ENCODE data around the gene LRRK1.

The LRRK1 gene

DNA sequence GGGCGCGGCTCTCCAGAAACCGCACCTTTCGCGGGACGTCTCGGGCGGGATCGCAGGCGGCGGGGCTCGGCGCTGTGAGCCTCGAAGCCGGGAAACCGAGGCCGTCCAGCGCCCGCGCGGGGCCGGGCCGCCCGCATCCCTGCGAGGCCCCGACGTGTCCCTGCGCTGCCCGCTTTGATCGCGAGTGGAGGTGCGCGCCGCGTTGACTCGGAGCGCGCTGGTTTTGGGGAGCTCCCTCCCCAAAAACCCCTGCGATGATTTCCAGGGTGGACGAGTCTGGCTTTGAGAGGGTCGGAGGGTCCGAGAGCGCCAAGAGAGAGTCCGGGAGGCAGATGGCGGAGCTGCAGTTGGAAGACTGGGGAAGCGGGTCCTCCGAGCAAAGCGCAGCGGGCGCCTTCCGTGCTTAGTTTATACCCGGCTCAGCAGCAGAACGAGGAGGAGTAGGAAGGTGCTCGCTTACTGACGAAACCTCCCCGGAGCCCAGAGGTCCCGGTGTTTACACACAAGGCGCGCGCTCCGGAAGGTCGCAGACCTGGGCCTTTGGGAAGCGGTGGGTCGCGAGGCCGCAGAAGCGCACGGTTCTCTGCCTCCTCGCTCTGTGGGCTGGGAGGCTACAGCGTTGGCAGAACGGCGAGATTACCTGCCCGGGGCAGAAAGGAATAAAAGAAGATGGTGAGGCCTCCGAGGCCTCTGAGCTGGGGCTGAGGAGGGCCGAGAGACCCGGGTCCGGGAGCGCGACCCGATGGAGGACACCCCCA is 38.8 kb upstream of the LRRK1 start:
- TF ChIP-seq POLR2A (IDR thresholded peaks at IDR 0.05; ENCODE audit: low read depth, low read length) (no peak), TAF1 (IDR thresholded peaks at IDR 0.05; ENCODE audit: borderline replicate concordance, low read depth, low read length) (no peak), POLR2AphosphoS5 (IDR thresholded peaks at IDR 0.05; ENCODE audit: low read depth, low read length) (no peak)
- FAIRE-seq (no peak), DNase-seq (ENCODE audit: insufficient read length) (no peak)

DNA sequence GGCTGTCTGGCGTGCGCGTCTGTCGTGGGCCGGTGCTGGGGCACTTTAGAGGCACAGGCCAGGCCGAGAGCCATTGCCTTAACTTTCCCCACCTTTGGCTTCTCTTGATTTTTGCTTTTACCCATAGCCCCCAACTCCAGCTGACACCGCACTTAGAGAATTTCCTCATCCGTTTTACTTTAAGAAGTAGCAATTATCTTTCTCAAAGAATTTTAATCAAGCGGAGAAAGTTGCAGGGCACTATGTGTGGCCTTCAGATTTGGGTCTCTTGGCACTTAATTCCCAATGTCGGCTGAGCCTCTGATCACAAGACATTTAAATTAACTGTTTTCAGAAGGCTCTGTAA is 38.3 kb upstream of the LRRK1 start:
- FAIRE-seq (no peak), DNase-seq (ENCODE audit: insufficient read length) (no peak)
- TF ChIP-seq POLR2A (IDR thresholded peaks at IDR 0.05; ENCODE audit: low read depth, low read length) (no peak), TAF1 (IDR thresholded peaks at IDR 0.05; ENCODE audit: borderline replicate concordance, low read depth, low read length) (no peak), POLR2AphosphoS5 (IDR thresholded peaks at IDR 0.05; ENCODE audit: low read depth, low read length) (no peak)

DNA sequence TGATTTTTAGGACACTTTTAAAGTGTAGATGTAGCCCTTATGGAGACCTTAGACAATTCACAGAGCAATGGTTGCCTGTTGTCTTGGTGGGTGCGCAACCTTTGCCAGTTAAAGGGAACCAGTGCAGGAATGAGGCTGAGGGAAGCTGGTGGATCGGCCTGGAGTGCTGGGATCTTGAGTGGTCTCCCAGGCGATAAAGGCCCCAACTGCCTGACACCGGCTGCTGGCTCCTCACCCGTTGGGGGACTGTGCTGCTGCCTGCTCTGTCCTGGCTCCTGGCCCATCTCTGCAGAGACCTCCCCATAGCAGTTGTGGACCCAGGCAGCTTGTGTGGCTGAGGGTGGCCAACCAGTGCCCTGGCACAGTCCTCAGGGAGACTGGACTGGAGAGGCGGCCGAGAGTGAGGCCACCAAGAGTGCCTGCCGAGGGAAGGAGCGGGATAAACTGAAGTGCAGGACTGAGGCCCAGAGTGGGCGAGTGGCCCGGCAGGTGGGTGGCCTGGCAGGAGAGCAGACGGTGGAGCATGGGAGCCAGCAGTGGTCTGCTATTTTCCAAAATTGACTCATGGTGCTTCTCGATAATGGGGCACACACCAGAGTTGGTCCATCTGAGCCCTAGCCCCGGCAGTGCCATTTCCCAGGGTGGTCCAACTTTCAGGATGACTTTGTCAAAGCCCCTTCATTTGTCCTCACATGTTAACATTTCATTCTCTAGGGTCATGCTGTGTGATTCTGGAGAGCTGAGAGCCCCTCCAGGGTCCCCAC is 37.4 kb upstream of the LRRK1 start:
- TF ChIP-seq POLR2AphosphoS5 (IDR thresholded peaks at IDR 0.05; ENCODE audit: low read depth, low read length) (no peak), POLR2A (IDR thresholded peaks at IDR 0.05; ENCODE audit: low read depth, low read length) (no peak), TAF1 (IDR thresholded peaks at IDR 0.05; ENCODE audit: borderline replicate concordance, low read depth, low read length) (no peak)
- FAIRE-seq: no peak
- DNase-seq (ENCODE audit: insufficient read length): no peak

DNA sequence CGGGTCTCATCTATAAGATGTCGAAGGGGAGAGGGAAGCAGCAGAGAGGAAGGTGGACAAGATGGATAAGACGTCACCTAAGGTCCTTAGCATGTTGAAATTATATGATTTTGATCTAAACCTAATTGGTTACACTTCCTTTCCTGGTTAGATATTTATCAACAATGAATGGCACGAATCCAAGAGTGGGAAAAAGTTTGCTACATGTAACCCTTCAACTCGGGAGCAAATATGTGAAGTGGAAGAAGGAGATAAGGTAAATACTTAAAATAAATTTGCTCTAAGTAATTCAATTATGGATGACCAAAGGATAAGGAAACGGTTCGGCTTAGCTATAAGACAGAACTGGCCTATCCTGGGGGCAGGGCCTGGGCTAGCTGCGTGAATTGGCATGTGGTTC is 34.0 kb upstream of the LRRK1 start:
- FAIRE-seq: no peak
- no peak for DNase-seq (ENCODE audit: insufficient read length)
- TF ChIP-seq POLR2A (IDR thresholded peaks at IDR 0.05; ENCODE audit: low read depth, low read length) (no peak), TAF1 (IDR thresholded peaks at IDR 0.05; ENCODE audit: borderline replicate concordance, low read depth, low read length) (no peak), POLR2AphosphoS5 (IDR thresholded peaks at IDR 0.05; ENCODE audit: low read depth, low read length) (no peak)

DNA sequence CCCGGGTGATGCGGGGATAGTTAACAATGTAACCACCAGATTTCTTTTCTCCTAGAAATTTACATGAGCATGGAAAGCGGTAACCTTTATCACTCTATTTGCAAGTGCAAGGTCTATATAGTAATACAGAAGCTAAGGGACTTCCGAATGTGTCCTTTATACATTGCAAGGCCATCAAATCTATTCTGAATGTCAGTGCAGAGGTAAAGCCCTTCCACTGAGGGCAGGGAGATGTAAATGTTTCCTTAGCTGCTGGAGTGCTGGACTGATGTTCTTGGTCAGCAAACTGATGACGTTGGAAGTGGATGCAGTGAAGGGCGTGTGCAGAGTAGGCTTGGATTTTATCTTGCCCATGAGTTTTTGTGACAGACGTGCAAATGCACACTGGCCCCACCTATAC is 33.3 kb upstream of the LRRK1 start:
- no peak for TF ChIP-seq POLR2A (IDR thresholded peaks at IDR 0.05; ENCODE audit: low read depth, low read length)
- TF ChIP-seq POLR2AphosphoS5 (IDR thresholded peaks at IDR 0.05; ENCODE audit: low read depth, low read length): no peak
- no peak for TF ChIP-seq TAF1 (IDR thresholded peaks at IDR 0.05; ENCODE audit: borderline replicate concordance, low read depth, low read length)
- DNase-seq (ENCODE audit: insufficient read length): no peak
- FAIRE-seq: no peak

DNA sequence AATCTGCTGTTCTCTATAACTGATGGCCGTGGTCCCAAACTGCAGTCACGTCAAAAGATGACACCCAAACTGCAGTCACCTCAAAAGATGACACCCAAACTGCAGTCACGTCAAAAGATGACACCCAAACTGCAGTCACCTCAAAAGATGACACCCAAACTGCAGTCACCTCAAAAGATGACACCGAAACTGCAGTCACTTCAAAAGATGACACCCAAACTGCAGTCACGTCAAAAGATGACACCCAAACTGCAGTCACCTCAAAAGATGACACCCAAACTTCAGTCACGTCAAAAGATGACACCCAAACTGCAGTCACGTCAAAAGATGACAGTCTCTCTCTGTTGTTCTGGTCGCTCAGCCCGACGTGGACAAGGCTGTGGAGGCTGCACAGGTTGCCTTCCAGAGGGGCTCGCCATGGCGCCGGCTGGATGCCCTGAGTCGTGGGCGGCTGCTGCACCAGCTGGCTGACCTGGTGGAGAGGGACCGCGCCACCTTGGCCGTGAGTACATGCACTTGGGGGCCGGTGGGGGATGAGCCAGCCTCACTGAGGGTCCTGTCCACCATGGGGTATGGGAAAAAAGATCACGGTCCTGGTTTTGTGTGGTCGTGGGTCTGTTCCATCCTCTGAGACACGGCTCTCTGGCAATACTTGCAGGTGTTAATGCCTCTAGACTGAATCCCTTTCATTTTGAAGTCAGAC is 31.8 kb upstream of the LRRK1 start:
- TF ChIP-seq POLR2AphosphoS5 (IDR thresholded peaks at IDR 0.05; ENCODE audit: low read depth, low read length): no peak
- no peak for TF ChIP-seq TAF1 (IDR thresholded peaks at IDR 0.05; ENCODE audit: borderline replicate concordance, low read depth, low read length)
- no peak for TF ChIP-seq POLR2A (IDR thresholded peaks at IDR 0.05; ENCODE audit: low read depth, low read length)
- FAIRE-seq: no peak
- no peak for DNase-seq (ENCODE audit: insufficient read length)

DNA sequence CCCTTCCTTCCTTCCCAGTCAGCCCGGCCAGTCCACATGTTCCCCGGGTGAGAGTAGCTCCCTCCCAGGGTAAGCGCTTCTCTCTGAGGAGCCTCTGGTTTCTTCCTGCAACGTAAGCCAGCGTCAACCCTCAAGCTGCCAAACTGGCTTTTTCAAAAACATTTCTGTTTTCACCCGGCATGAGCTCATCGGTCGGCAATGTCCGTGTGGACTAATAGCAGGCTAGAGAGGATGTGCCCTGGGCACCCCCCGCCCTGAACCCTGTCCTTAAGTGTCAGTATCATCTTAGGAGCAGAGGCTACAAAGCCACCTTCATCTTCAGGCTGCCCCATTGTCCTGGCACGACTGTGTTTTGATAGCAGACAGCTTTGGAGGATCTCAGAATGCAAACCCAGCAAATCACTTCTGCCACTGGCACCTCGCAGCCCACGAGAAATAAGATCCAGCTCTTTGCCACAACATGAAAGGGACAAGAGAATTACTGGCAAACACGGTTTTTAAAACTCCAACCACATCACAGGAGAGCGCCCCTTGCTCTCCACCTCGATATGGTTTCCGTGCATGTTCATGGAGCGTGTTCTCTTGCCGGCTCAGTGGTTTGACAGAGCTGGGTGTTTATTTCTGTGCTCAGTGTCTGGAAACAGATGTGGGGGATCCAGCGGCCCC is 29.6 kb upstream of the LRRK1 start:
- FAIRE-seq (no peak), DNase-seq (ENCODE audit: insufficient read length) (no peak)
- TF ChIP-seq POLR2A (IDR thresholded peaks at IDR 0.05; ENCODE audit: low read depth, low read length) (no peak), POLR2AphosphoS5 (IDR thresholded peaks at IDR 0.05; ENCODE audit: low read depth, low read length) (no peak), TAF1 (IDR thresholded peaks at IDR 0.05; ENCODE audit: borderline replicate concordance, low read depth, low read length) (no peak)

DNA sequence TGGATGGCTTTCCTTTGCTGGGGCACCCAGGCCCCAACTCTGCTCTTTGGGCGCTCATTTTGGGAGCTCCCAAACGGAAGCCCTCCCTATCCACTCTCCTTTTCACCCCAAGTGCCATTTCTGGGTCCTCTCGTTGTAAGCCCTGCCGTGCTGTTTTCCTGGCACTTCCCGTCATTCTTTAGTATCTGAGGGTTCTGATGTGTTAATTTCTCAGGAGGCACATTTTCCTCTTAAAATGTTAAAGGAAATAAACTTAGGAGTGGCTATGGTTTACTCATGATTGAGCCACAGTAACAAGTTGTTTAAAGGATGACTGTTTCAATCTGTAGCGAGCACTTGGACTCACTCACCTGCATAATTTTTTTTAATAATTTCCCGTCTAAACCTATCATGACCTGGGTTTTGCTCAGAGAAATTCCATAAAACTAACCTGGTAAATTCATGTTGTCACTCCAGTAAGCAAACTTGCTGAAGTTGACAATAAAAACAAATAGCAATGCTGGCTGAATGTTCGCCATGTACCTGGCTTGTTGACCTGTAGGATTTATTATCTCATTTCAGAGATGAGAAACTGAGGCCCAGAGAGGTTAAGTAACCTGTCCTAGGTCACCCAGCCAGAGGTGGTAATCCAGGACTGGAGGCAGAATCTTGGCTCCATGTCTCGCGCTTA is 29.0 kb upstream of the LRRK1 start:
- no peak for DNase-seq (ENCODE audit: insufficient read length)
- no peak for TF ChIP-seq POLR2A (IDR thresholded peaks at IDR 0.05; ENCODE audit: low read depth, low read length)
- no peak for FAIRE-seq

DNA sequence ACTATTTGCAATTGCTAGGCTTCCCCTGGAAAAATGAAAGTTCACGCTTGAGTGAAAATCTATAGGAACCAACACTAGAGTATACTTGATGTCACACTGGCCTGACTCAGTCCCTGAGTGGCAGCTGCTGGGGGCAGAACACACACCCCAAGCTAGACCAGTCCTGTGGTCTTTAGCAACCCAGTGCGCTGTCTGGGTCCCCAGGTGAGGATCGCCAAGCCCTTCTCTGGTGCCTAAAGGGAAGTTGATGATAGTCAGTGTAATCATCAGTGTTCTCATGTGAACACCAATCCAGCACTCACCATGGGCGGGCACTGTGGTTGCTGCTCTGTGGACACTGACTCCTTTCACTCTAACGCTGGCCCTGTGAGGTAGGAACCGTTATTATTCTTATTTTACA is 28.3 kb upstream of the LRRK1 start:
- no peak for TF ChIP-seq POLR2A (IDR thresholded peaks at IDR 0.05; ENCODE audit: low read depth, low read length)
- TF ChIP-seq POLR2AphosphoS5 (IDR thresholded peaks at IDR 0.05; ENCODE audit: low read depth, low read length): no peak
- TF ChIP-seq TAF1 (IDR thresholded peaks at IDR 0.05; ENCODE audit: borderline replicate concordance, low read depth, low read length): no peak
- no peak for FAIRE-seq
- no peak for DNase-seq (ENCODE audit: insufficient read length)

DNA sequence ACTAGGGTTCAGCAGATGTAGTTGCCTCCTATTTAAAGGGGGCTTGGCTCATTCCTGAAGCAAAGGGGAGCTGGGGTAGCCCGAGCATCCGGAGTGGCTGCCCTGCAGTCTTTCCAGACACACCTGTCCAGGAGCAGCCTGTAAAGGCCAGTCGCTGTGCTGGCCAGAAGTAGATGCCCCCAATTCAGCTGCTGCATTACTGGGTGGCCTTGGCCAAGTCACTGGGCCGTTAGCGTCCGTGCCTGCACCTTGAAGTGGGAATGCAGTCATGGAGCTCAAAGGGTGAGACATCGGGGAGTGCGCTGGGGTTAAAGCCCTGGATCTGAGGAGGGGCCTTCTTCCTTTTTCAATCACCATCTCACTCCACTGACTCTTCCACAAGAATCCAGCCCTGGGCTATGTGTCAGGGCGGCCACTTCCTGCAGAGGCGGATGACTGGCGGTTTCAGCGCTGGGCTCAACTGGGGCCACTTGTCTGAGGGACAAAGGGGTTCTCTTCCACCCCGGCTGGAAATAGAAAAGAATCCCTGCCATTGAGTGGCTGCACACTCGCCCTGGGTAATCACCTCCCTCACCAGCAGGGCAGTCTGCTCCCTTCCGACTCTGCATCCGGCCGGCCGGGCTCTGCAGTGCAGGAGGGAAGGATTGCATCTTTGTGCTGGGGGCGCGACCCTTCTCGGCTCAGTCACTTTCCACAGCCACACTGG is 27.7 kb upstream of the LRRK1 start:
- no peak for TF ChIP-seq POLR2A (IDR thresholded peaks at IDR 0.05; ENCODE audit: low read depth, low read length)
- no peak for TF ChIP-seq POLR2AphosphoS5 (IDR thresholded peaks at IDR 0.05; ENCODE audit: low read depth, low read length)
- no peak for TF ChIP-seq TAF1 (IDR thresholded peaks at IDR 0.05; ENCODE audit: borderline replicate concordance, low read depth, low read length)
- FAIRE-seq (no peak), DNase-seq (ENCODE audit: insufficient read length) (no peak)
